GM12865 (cell line): ENCODE results near the gene IRF5.

ENCODE experiments used
- DNase-seq: peaks from one replicate; pipeline ENCODE4 v3.0.0; 2010; ENCODE audit warnings: low read depth
- H3K4me3 ChIP-seq: 2 replicates; pipeline ENCODE4 v1.5.1; 2011; ENCODE audit warnings: mild to moderate bottlenecking, low read depth, low read length, control low read depth
- CTCF ChIP-seq: IDR thresholded peaks from 2 replicates; pipeline ENCODE4 v1.5.1; 2011; ENCODE audit warnings: low read length, control low read depth, low read depth, inconsistent platforms; ENCODE audit not compliant: insufficient read depth; ENCODE audit errors: missing control alignments

IRF5 gene

GRCh38 chr7:128923411-128923800, 14.3 kb upstream of the IRF5 start:
- no peak for DNase-seq
- no peak overlapping the region for H3K4me3 ChIP-seq
- no peak for TF ChIP-seq CTCF

- no peak for DNase-seq
- no peak overlapping the region for H3K4me3 ChIP-seq
- TF ChIP-seq CTCF: no peak
Observed at GRCh38 chr7:128924707-128925588, 12.8 kb upstream of the IRF5 start.

GRCh38 chr7:128928159-128928813, 9.4 kb upstream of the IRF5 start:
- no peak for TF ChIP-seq CTCF
- DNase-seq: no peak
- no peak overlapping the region for H3K4me3 ChIP-seq

- no peak for DNase-seq
- no peak for TF ChIP-seq CTCF
- H3K4me3 ChIP-seq: no peak overlapping the region
Observed at GRCh38 chr7:128928882-128929788, 8.6 kb upstream of the IRF5 start.

- no peak overlapping the region for H3K4me3 ChIP-seq
- no peak for DNase-seq
- TF ChIP-seq CTCF: no peak
Observed at GRCh38 chr7:128931190-128931798, 6.4 kb upstream of the IRF5 start.
